ENCODE measurements around the gene NOL4L.

DNA sequence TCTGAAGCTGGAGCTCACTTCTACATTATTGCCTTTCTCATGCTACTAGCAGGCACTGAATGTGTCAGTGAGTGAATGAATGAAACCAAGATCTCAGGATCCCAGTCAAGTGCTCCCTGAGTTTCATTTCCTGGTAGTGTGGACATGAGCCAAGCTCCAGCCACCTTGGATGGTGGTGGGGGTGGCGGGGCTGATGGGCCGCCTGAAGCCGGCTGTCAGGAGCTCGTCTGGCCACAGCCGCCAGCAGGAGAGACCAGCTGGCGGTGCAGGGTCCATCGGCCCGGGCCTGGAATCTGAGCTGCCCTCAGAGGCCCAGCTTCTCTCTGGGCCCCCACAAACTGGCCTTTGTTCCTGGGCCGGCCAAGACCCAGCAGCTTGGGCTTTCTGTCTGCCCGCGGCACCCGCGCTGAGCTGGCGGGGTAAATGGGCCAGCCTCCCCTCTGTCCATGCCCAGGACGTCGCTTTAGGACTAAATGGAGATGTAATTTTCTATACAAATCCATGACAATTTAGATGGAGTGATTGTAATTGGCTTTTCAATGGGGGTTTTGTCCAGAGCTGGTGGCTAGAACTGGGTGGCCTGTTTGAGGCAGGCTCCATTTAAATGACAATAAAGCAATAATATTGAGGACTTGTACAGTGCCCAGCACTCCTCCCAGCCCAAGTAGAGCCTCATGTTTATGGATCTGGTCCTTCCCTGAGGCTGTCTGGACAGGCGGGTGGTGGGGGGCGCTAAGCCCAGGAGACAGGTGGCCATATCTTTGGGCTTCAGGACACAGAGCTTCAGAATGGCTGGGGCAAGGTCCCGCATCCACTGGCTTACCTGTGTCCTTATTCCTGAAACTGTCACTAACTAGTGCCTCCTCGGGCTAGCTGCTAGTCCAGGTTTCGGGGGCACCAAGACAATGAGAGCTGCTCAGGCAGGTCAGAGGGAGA lies 43.5 kb downstream of the NOL4L start:
- TF ChIP-seq, protein P1, sequence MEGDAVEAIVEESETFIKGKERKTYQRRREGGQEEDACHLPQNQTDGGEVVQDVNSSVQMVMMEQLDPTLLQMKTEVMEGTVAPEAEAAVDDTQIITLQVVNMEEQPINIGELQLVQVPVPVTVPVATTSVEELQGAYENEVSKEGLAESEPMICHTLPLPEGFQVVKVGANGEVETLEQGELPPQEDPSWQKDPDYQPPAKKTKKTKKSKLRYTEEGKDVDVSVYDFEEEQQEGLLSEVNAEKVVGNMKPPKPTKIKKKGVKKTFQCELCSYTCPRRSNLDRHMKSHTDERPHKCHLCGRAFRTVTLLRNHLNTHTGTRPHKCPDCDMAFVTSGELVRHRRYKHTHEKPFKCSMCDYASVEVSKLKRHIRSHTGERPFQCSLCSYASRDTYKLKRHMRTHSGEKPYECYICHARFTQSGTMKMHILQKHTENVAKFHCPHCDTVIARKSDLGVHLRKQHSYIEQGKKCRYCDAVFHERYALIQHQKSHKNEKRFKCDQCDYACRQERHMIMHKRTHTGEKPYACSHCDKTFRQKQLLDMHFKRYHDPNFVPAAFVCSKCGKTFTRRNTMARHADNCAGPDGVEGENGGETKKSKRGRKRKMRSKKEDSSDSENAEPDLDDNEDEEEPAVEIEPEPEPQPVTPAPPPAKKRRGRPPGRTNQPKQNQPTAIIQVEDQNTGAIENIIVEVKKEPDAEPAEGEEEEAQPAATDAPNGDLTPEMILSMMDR (conservative IDR thresholded peaks at IDR 0.05) = no peak
- TF ChIP-seq ZFX (IDR thresholded peaks at IDR 0.05) = no peak

Measured in C4-2B (cell line).